Measurements from ENCODE around the gene RAB40AL. TPM values are rescaled to one million over a fixed set of nuclear protein-coding genes. Genes with fewer than 3 reads are reported as not detected.

Gene RAB40AL
- total and polyA plus RNA-seq, 10 of the 15 experiments (the other 5 are each of a cell fraction or from before 2014, with no cell fraction given): 0.13 to 0.45 (median 0.23) TPM; not detected in 4

- TF ChIP-seq RELB (IDR thresholded peaks at IDR 0.05; ENCODE audit: low read depth): no peak
- TF ChIP-seq MEF2B (IDR thresholded peaks at IDR 0.05; ENCODE audit: partially characterized antibody, poor library complexity, severe bottlenecking): no peak
- no peak for TF ChIP-seq ZNF622 (IDR thresholded peaks at IDR 0.05)
- TF ChIP-seq SIX5 (IDR thresholded peaks at IDR 0.05; ENCODE audit: low read depth, low read length, severe bottlenecking): no peak
- TF ChIP-seq BRCA1 (IDR thresholded peaks at IDR 0.05; ENCODE audit: low read depth, low read length): no peak
These were observed 26.9 kb downstream of the RAB40AL start (continued) for GRCh38 chrX:102963955-102964354.

GRCh38 chrX:102964940-102965339, 27.9 kb downstream of the RAB40AL start:
- Histone ChIP-seq H4K20me1 (ENCODE audit: control insufficient read depth, insufficient read depth) (no peaks in the 10 kb centered on the region), H3K4me1 (ENCODE audit: control insufficient read depth, insufficient read depth, low read length) (no peaks in the 10 kb centered on the region), H3K79me2 (ENCODE audit: control insufficient read depth, insufficient read depth, low read length) (no peaks in the 10 kb centered on the region), H3K4me2 (ENCODE audit: control insufficient read depth, insufficient read depth) (no peak overlapping the region), H3K9me3 (replicated peaks; ENCODE audit: control insufficient read depth, insufficient read depth, low read length) (no peaks in the 10 kb centered on the region), H3K27ac (ENCODE audit: control insufficient read depth, insufficient read depth) (no peak overlapping the region), H3K36me3 (ENCODE audit: control insufficient read depth in 2 of 2, insufficient read depth in 2 of 2, low read length in 1 of 2) (no peaks in the 10 kb centered on the region), H2AFZ (ENCODE audit: control insufficient read depth, low read depth, low read length) (no peak overlapping the region), H3K27me3 (replicated peaks in 1 of 2; ENCODE audit: control insufficient read depth in 2 of 2, insufficient read depth in 2 of 2, low read length in 1 of 2) (no peaks in the 10 kb centered on the region), H3K9ac (ENCODE audit: control insufficient read depth, insufficient read depth, low read length) (no peak overlapping the region), H3K4me3 (no peak overlapping the region)
- ChIA-PET POLR2A (no interaction called here), SMC1A (ENCODE audit: uncharacterized antibody, unreplicated experiment) (no interaction called here), CTCF (interaction anchor here (2.7 kb wide), 1 partner anchor 13 kb away, joined by 15 read pairs; no protein-coding TSS in a partner anchor), RAD21 (ENCODE audit: unreplicated experiment) (no interaction called here)
- TF ChIP-seq NFYB (IDR thresholded peaks at IDR 0.05; ENCODE audit: insufficient read depth, low read depth, low read length) (no peak), NR2C1 (IDR thresholded peaks at IDR 0.05) (no peak), MEF2A (IDR thresholded peaks at IDR 0.05; ENCODE audit: insufficient read depth, low read depth, low read length) (no peak), CHD2 (IDR thresholded peaks at IDR 0.05; ENCODE audit: borderline replicate concordance, low read depth, low read length) (no peak), EP300 (IDR thresholded peaks at IDR 0.05; ENCODE audit: borderline replicate concordance in 1 of 2, control insufficient read depth in 1 of 2, low read depth in 2 of 2, low read length in 2 of 2) (no peak)
- in situ Hi-C loops (cut with MboI): no loop called here
- no peak for ATAC-seq
- 0% methylated on average over 1 of the region's 1 CpG for WGBS (ENCODE audit: insufficient coverage, insufficient replicate concordance, low lambda C conversion rate, missing lambda C conversion rate)
- intact Hi-C loops (cut with micrococcal nuclease; ENCODE audit: unreplicated experiment): no loop called here
- DNase-seq (ENCODE audit: low read depth, low spot score): no peak
- FAIRE-seq: no peak
- BruUV-seq (replicated peaks): no TSS peak
